Measurements from ENCODE around the gene DNAH1. TPM values are rescaled to one million over a fixed set of nuclear protein-coding genes. Genes with fewer than 3 reads are reported as not detected.
A peak's percentile ranks its signal among the peaks of the same experiment; 100 is the strongest.

Gene DNAH1
- total and polyA plus RNA-seq, 4 donors, result 4.2 to 12.9 (median 9.9) TPM

DNA sequence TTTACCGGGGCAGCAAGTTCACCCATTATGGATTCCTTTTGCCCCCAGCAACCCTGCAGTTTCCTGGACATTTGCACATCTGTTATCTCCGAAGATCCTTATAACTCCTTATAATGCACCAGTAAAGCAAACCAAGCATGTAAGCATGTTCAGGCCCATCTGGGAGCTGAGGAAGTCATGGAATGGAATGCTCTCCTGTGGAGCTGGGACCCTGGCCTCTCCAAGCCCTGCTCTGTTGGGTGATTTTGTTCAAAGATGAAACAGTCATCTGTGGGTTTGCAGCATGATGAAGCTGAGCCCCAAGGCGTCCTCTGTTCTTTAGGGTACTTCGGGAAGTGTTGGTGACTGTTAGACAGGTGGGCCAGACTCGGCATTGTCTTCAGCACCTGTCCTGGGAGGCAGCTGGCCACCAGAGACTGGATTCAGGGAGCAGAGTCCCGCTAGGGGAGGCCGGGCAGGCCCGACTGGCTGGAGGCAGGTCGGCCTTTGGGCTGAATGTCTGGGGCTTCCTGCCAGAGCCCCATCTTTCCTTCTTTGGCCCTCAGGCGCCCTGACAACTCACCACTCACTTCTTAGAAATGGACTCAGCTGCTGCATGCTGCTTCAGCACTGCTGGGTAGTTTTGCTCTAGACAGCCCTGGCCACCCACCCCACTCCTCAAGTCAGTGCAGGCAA, 3.9 kb downstream of the DNAH1 start:
- peak in 1 of 6 donors; percentile 62 for DNase-seq (ENCODE audit: low read depth in 4 of 6, low spot score in 6 of 6)
- 54% methylated on average over 10 of the region's 10 CpGs for WGBS (ENCODE audit: insufficient coverage)

DNA sequence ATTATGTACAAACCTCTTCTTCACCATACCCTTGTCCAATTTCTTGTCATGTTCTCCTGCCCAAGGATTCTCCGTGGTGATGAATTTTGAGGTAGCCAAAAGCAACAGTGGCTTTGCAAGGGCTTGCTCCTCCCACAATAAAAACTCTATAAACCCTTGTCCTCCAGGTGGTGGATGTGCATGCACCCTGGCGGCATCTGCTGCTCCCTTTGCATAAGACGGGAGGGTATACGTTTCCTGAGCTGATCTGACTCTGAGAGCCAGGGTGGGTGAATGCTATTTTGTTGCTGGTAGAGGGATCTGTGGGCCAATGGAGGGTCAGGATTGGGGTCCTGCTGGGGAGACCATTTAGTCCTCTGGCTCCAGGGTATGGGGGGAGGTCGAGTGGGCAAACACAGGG, 5.4 kb downstream of the DNAH1 start:
- peaks cover 15% of the 10 kb centered on the region for H3K36me3 ChIP-seq (ENCODE audit: control insufficient read depth, insufficient read depth, low read length)
- H3K27me3 ChIP-seq (ENCODE audit: control insufficient read depth, insufficient read depth, low read length), result no peaks in the 10 kb centered on the region
- no peak overlapping the region for H3K4me3 ChIP-seq (ENCODE audit: low read depth, low read length)
- no peak overlapping the region for H3K27ac ChIP-seq (ENCODE audit: low read depth, low read length)
- DNase-seq (ENCODE audit: low read depth in 4 of 6, low spot score in 6 of 6), result no peak
- WGBS (ENCODE audit: insufficient coverage), result 83% methylated on average over 4 of the region's 5 CpGs
- no peaks in the 10 kb centered on the region for H3K9me3 ChIP-seq (ENCODE audit: control insufficient read depth, insufficient read depth, low read length)
- peaks cover 40% of the 10 kb centered on the region for H3K4me1 ChIP-seq (ENCODE audit: control insufficient read depth, insufficient read depth, low read length)

More for the DNA sequence above, 3.9 kb downstream of the DNAH1 start:
- H3K4me3 ChIP-seq (ENCODE audit: low read depth, low read length), result no peak overlapping the region
- H3K36me3 ChIP-seq (ENCODE audit: control insufficient read depth, insufficient read depth, low read length), result peaks cover 6% of the 10 kb centered on the region
- H3K27me3 ChIP-seq (ENCODE audit: control insufficient read depth, insufficient read depth, low read length), result no peaks in the 10 kb centered on the region
- H3K27ac ChIP-seq (ENCODE audit: low read depth, low read length), result peak overlapping the region; percentile 7
- H3K4me1 ChIP-seq (ENCODE audit: control insufficient read depth, insufficient read depth, low read length), result peaks cover 54% of the 10 kb centered on the region
- no peaks in the 10 kb centered on the region for H3K9me3 ChIP-seq (ENCODE audit: control insufficient read depth, insufficient read depth, low read length)

DNA sequence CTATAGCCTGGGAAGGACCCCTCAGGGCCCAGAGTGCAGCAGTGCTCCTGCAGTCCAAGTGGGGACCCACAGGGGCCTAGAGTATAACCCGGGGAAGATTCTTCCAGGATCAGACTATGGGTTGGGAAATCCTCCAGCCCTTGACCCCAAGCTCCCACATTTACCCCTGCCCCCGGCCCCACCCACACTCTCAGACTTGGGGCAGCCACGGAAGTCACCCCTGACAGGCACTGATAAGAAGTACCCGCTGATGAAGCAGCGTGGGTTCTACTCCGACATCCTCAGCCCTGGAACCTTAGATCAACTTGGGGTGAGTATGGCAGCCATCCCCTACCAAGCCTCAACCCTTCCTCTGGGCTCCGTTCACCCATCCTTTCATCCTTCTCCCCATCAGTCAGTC, 6.3 kb downstream of the DNAH1 start:
- Histone ChIP-seq H3K9me3 (ENCODE audit: control insufficient read depth, insufficient read depth, low read length) (no peaks in the 10 kb centered on the region), H3K27ac (ENCODE audit: low read depth, low read length) (no peak overlapping the region), H3K36me3 (ENCODE audit: control insufficient read depth, insufficient read depth, low read length) (peaks cover 22% of the 10 kb centered on the region), H3K27me3 (ENCODE audit: control insufficient read depth, insufficient read depth, low read length) (no peaks in the 10 kb centered on the region), H3K4me1 (ENCODE audit: control insufficient read depth, insufficient read depth, low read length) (peaks cover 33% of the 10 kb centered on the region), H3K4me3 (ENCODE audit: low read depth, low read length) (no peak overlapping the region)
- 90% methylated on average over 7 of the region's 7 CpGs for WGBS (ENCODE audit: insufficient coverage)
- DNase-seq (ENCODE audit: low read depth in 4 of 6, low spot score in 6 of 6), result no peak

GRCh38 chr3:52323526-52324295, 7.6 kb downstream of the DNAH1 start:
- no peaks in the 10 kb centered on the region for H3K9me3 ChIP-seq (ENCODE audit: control insufficient read depth, insufficient read depth, low read length)
- H3K27me3 ChIP-seq (ENCODE audit: control insufficient read depth, insufficient read depth, low read length), result no peaks in the 10 kb centered on the region
- H3K36me3 ChIP-seq (ENCODE audit: control insufficient read depth, insufficient read depth, low read length), result peaks cover 32% of the 10 kb centered on the region
- no peak for DNase-seq (ENCODE audit: low read depth in 4 of 6, low spot score in 6 of 6)
- 78% methylated on average over 11 of the region's 11 CpGs for WGBS (ENCODE audit: insufficient coverage)
- no peak overlapping the region for H3K27ac ChIP-seq (ENCODE audit: low read depth, low read length)
- H3K4me1 ChIP-seq (ENCODE audit: control insufficient read depth, insufficient read depth, low read length), result peaks cover 27% of the 10 kb centered on the region
- no peak overlapping the region for H3K4me3 ChIP-seq (ENCODE audit: low read depth, low read length)

DNA sequence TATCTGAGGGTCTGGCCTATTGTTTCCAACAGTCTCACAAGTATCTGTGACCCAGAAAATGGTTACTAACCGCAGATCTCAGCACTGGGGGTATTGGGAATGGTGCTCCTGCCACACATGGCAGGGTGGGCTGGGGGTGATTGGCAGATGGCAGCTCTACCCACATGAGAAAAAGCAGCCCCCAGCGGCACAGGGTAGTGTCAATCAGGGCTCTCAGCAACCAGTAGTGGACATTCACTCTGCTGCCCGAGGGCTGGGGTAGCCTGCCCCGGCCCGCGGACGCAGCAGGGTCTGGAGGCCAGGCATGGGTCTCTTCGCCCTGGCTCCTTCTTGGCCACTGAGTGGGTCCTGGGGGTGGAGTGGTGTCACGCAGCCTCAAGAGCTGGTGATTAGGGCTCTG, 8.6 kb downstream of the DNAH1 start:
- Histone ChIP-seq H3K9me3 (ENCODE audit: control insufficient read depth, insufficient read depth, low read length) (no peaks in the 10 kb centered on the region), H3K27ac (ENCODE audit: low read depth, low read length) (no peak overlapping the region), H3K4me1 (ENCODE audit: control insufficient read depth, insufficient read depth, low read length) (peaks cover 23% of the 10 kb centered on the region), H3K36me3 (ENCODE audit: control insufficient read depth, insufficient read depth, low read length) (peaks cover 32% of the 10 kb centered on the region), H3K27me3 (ENCODE audit: control insufficient read depth, insufficient read depth, low read length) (no peaks in the 10 kb centered on the region), H3K4me3 (ENCODE audit: low read depth, low read length) (no peak overlapping the region)
- WGBS (ENCODE audit: insufficient coverage), result 91% methylated on average over 7 of the region's 9 CpGs
- no peak for DNase-seq (ENCODE audit: low read depth in 4 of 6, low spot score in 6 of 6)

- peaks cover 13% of the 10 kb centered on the region for H3K4me1 ChIP-seq (ENCODE audit: control insufficient read depth, insufficient read depth, low read length)
- H3K27me3 ChIP-seq (ENCODE audit: control insufficient read depth, insufficient read depth, low read length), result no peaks in the 10 kb centered on the region
- no peak overlapping the region for H3K4me3 ChIP-seq (ENCODE audit: low read depth, low read length)
- no peak overlapping the region for H3K27ac ChIP-seq (ENCODE audit: low read depth, low read length)
- no peaks in the 10 kb centered on the region for H3K9me3 ChIP-seq (ENCODE audit: control insufficient read depth, insufficient read depth, low read length)
- H3K36me3 ChIP-seq (ENCODE audit: control insufficient read depth, insufficient read depth, low read length), result peaks cover 34% of the 10 kb centered on the region
- no peak for DNase-seq (ENCODE audit: low read depth in 4 of 6, low spot score in 6 of 6)
Observed at GRCh38 chr3:52325686-52326085, 9.6 kb downstream of the DNAH1 start.

- Histone ChIP-seq H3K27me3 (ENCODE audit: control insufficient read depth, insufficient read depth, low read length) (no peaks in the 10 kb centered on the region), H3K27ac (ENCODE audit: low read depth, low read length) (no peak overlapping the region), H3K9me3 (ENCODE audit: control insufficient read depth, insufficient read depth, low read length) (no peaks in the 10 kb centered on the region), H3K4me1 (ENCODE audit: control insufficient read depth, insufficient read depth, low read length) (peaks cover 12% of the 10 kb centered on the region), H3K36me3 (ENCODE audit: control insufficient read depth, insufficient read depth, low read length) (peaks cover 44% of the 10 kb centered on the region), H3K4me3 (ENCODE audit: low read depth, low read length) (no peak overlapping the region)
- DNase-seq (ENCODE audit: low read depth in 4 of 6, low spot score in 6 of 6), result no peak
- 98% methylated on average over 4 of the region's 6 CpGs for WGBS (ENCODE audit: insufficient coverage)
Observed at GRCh38 chr3:52326976-52327375, 10.9 kb downstream of the DNAH1 start.

DNA sequence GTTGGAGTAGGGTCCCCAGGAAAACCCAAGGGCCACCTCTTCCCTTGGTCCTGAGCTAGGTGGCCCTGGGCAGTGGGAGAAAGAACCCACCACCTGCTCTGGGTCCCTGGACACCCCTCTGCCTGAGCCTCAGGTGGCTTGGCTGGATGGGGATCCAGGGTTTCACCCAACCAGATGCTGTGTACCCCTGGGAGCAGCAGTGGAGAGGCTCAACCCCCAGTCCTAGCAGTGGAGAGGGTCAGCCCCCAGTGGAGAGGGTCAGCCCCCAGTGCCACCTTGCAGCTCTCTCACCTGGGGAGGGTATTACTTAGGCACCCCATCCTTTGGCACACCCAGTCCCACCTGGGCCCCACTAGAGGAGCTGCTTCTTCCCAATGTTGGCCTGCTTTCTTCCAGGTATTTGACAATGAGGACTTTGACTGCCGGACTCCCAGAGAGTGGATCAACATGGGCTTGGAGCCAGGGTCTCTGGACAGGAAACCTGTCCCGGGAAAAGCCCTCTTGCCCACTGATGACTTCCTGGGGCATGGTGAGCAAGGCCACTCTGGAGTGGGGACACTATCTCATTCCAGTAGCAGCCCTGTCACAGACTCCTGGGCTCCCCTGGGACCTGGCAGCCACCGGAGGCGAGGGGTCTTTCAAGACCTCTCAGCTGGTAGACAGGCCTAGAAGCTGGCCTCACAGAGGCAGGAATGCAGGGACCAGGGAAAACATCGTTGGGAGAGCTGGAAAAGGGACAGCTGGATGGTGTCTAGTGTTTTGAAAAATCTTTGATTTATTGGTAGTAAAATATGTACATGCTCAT, 11.6 kb downstream of the DNAH1 start:
- Histone ChIP-seq H3K4me3 (ENCODE audit: low read depth, low read length) (no peak overlapping the region), H3K36me3 (ENCODE audit: control insufficient read depth, insufficient read depth, low read length) (peaks cover 48% of the 10 kb centered on the region), H3K4me1 (ENCODE audit: control insufficient read depth, insufficient read depth, low read length) (peaks cover 12% of the 10 kb centered on the region), H3K27me3 (ENCODE audit: control insufficient read depth, insufficient read depth, low read length) (no peaks in the 10 kb centered on the region), H3K9me3 (ENCODE audit: control insufficient read depth, insufficient read depth, low read length) (no peaks in the 10 kb centered on the region), H3K27ac (ENCODE audit: low read depth, low read length) (no peak overlapping the region)
- DNase-seq (ENCODE audit: low read depth in 4 of 6, low spot score in 6 of 6), result no peak
- WGBS (ENCODE audit: insufficient coverage), result 72% methylated on average over 5 of the region's 5 CpGs

DNA sequence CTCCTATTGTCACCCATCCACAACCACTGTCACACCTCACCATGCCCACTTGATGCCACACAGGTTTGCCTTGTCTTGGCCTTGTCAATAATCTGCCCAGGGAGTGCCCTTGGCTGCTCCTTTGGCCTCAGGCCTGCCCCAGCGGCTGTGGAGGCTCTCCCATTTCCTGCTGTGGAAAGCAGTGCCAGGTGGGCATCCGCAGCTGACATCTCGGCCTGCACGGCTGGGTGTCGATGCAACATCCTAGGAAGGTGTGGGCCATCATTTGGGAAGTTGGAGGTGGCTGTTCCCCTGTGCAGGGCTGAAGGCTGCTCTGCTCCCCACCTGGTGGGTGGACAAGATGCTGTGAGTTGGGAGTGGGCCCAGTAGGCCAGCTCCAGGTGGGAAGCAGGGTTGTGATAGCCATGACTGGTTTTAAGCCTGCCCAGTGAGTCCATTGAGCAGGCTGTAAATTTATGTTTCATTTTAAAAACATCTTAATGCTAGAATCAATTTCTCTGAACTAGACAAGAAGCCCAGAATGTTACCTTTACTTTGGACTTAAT, 12.5 kb downstream of the DNAH1 start:
- WGBS (ENCODE audit: insufficient coverage), result 94% methylated on average over 5 of the region's 5 CpGs
- H3K27me3 ChIP-seq (ENCODE audit: control insufficient read depth, insufficient read depth, low read length), result no peaks in the 10 kb centered on the region
- no peaks in the 10 kb centered on the region for H3K9me3 ChIP-seq (ENCODE audit: control insufficient read depth, insufficient read depth, low read length)
- H3K27ac ChIP-seq (ENCODE audit: low read depth, low read length), result no peak overlapping the region
- H3K4me1 ChIP-seq (ENCODE audit: control insufficient read depth, insufficient read depth, low read length), result peaks cover 10% of the 10 kb centered on the region
- DNase-seq (ENCODE audit: low read depth in 4 of 6, low spot score in 6 of 6), result no peak
- H3K36me3 ChIP-seq (ENCODE audit: control insufficient read depth, insufficient read depth, low read length), result peaks cover 48% of the 10 kb centered on the region
- H3K4me3 ChIP-seq (ENCODE audit: low read depth, low read length), result no peak overlapping the region
